H9 (cell line): ENCODE data around the gene EHBP1L1. TPM values are rescaled to one million over a fixed set of nuclear protein-coding genes. Genes with fewer than 3 reads are reported as not detected.
A peak's percentile ranks its signal among the peaks of the same experiment; 100 is the strongest.

Experiments used
- DNase-seq: peaks from one replicate; pipeline ENCODE4 v3.0.0-alpha.2; 2017
- H2AFZ ChIP-seq: one replicate; pipeline ENCODE4 v1.6.1; 2013; ENCODE audit warnings: mild to moderate bottlenecking, low read length, control low read depth, moderate library complexity
- H2AK5ac ChIP-seq: 2 replicates; pipeline ENCODE4 v1.6.1; 2013; ENCODE audit warnings: low read length, control low read depth, mixed read lengths; ENCODE audit not compliant: insufficient read length
- H2BK120ac ChIP-seq: one replicate; pipeline ENCODE4 v1.6.1; 2013; ENCODE audit warnings: low read depth, mild to moderate bottlenecking, low read length, control low read depth, inconsistent platforms; ENCODE audit not compliant: poor library complexity, severe bottlenecking
- H2BK12ac ChIP-seq: 2 replicates; pipeline ENCODE4 v1.6.1; 2013; ENCODE audit warnings: low read length, control low read depth, mixed read lengths, low read depth; ENCODE audit not compliant: insufficient read length
- H2BK15ac ChIP-seq: 2 replicates; pipeline ENCODE4 v1.6.1; 2013; ENCODE audit warnings: low read depth, low read length, control low read depth
- H2BK20ac ChIP-seq: one replicate; pipeline ENCODE4 v1.6.1; 2013; ENCODE audit warnings: low read depth, mild to moderate bottlenecking, low read length, control low read depth, inconsistent platforms; ENCODE audit not compliant: poor library complexity, severe bottlenecking
- H2BK5ac ChIP-seq: 2 replicates; pipeline ENCODE4 v1.6.1; 2013; ENCODE audit warnings: low read length, control low read depth, mixed read lengths; ENCODE audit not compliant: insufficient read length
- H3K14ac ChIP-seq: 2 replicates; pipeline ENCODE4 v1.6.1; 2013; ENCODE audit warnings: low read length, control low read depth; ENCODE audit not compliant: insufficient read depth
- H3K18ac ChIP-seq: 2 replicates; pipeline ENCODE4 v1.6.1; 2013; ENCODE audit warnings: low read depth, mild to moderate bottlenecking, mixed read lengths, low read length, control low read depth; ENCODE audit not compliant: insufficient read length
- H3K23ac ChIP-seq: 2 replicates; pipeline ENCODE4 v1.6.1; 2013; ENCODE audit warnings: low read length, control low read depth, mixed read lengths, low read depth; ENCODE audit not compliant: insufficient read length
- H3K23me2 ChIP-seq: 2 replicates; pipeline ENCODE4 v1.6.1; 2013; ENCODE audit warnings: low read depth, mild to moderate bottlenecking, mixed read lengths, low read length, control low read depth; ENCODE audit not compliant: insufficient read length, poor library complexity, severe bottlenecking
- H3K27ac ChIP-seq: 2 replicates; pipeline ENCODE4 v1.5.1; 2013; ENCODE audit warnings: low read length, control low read depth, mixed read lengths, low read depth; ENCODE audit not compliant: insufficient read length
- H3K27me3 ChIP-seq: 2 replicates; pipeline ENCODE4 v1.6.1; 2013; ENCODE audit warnings: low read length, control low read depth, inconsistent platforms; ENCODE audit not compliant: insufficient read depth
- H3K4ac ChIP-seq: 2 replicates; pipeline ENCODE4 v1.6.1; 2013; ENCODE audit warnings: low read depth, mild to moderate bottlenecking, control low read depth, inconsistent platforms, low read length, moderate library complexity
- H3K4me1 ChIP-seq: 2 replicates; pipeline ENCODE4 v1.6.1; 2013; ENCODE audit warnings: low read length, control low read depth, inconsistent platforms; ENCODE audit not compliant: insufficient read depth
- H3K4me2 ChIP-seq: 2 replicates; pipeline ENCODE4 v1.6.1; 2013; ENCODE audit warnings: low read length, control low read depth, mixed read lengths; ENCODE audit not compliant: insufficient read length, insufficient read depth
- H3K56ac ChIP-seq: 2 replicates; pipeline ENCODE4 v1.6.1; 2013; ENCODE audit warnings: low read depth, mild to moderate bottlenecking, mixed read lengths, low read length, control low read depth; ENCODE audit not compliant: insufficient read length
- H3K79me1 ChIP-seq: 2 replicates; pipeline ENCODE4 v1.6.1; 2013; ENCODE audit warnings: low read depth, mild to moderate bottlenecking, moderate library complexity, low read length, control low read depth, inconsistent platforms; ENCODE audit not compliant: insufficient read depth, poor library complexity, severe bottlenecking
- H3K79me2 ChIP-seq: 2 replicates; pipeline ENCODE4 v1.6.1; 2013; ENCODE audit warnings: low read length, control low read depth, inconsistent platforms; ENCODE audit not compliant: insufficient read depth
- H3K9ac ChIP-seq: 2 replicates; pipeline ENCODE4 v1.6.1; 2013; ENCODE audit warnings: low read length, control low read depth, mixed read lengths; ENCODE audit not compliant: insufficient read length; ENCODE audit errors: extremely low read depth
- H3K9me3 ChIP-seq: one replicate; pipeline ENCODE4 v1.6.1; 2013; ENCODE audit warnings: low read depth, low read length, inconsistent platforms; ENCODE audit not compliant: control insufficient read depth
- H3T11ph ChIP-seq: one replicate; pipeline ENCODE4 v1.6.1; 2013; ENCODE audit warnings: mild to moderate bottlenecking, low read length, control low read depth, inconsistent platforms
- H4K20me1 ChIP-seq: one replicate; pipeline ENCODE4 v1.6.1; 2013; ENCODE audit not compliant: control insufficient read depth, insufficient read length, insufficient read depth
- H4K5ac ChIP-seq: 2 replicates; pipeline ENCODE4 v1.6.1; 2013; ENCODE audit warnings: low read depth, mild to moderate bottlenecking, mixed read lengths, low read length, control low read depth; ENCODE audit not compliant: insufficient read length
- H4K8ac ChIP-seq: replicated peaks from 2 replicates; pipeline ENCODE4 v1.6.1; 2013; ENCODE audit warnings: low read length, control low read depth, mixed read lengths, low read depth; ENCODE audit not compliant: insufficient read length
- H4K91ac ChIP-seq: 2 replicates; pipeline ENCODE4 v1.6.1; 2013; ENCODE audit warnings: low read depth, mild to moderate bottlenecking, moderate library complexity, mixed read lengths, low read length, control low read depth; ENCODE audit not compliant: insufficient read length
- H3K27ac Mint-ChIP-seq, 3 experiments: 2 replicates in 2 of 3; 3 replicates in 1 of 3; pipeline ENCODE4 v1.8.0; 2020 to 2021; ENCODE audit warnings: mixed read lengths in 3 of 3, mild to moderate bottlenecking in 1 of 3, moderate library complexity in 1 of 3
- H3K27me3 Mint-ChIP-seq: 2 replicates; pipeline ENCODE4 v1.8.0; 2021; ENCODE audit warnings: low read depth, mild to moderate bottlenecking, moderate library complexity, mixed read lengths
- H3K36me3 Mint-ChIP-seq, 3 experiments: 2 replicates in 2 of 3; 3 replicates in 1 of 3; pipeline ENCODE4 v1.8.0; 2020 to 2021; ENCODE audit warnings: low read depth in 3 of 3, mixed read lengths in 3 of 3; ENCODE audit not compliant: insufficient read depth in 1 of 3
- H3K4me1 Mint-ChIP-seq, 2 experiments: 2 replicates each; pipeline ENCODE4 v1.8.0; 2020; ENCODE audit warnings: mixed read lengths in 2 of 2
- H3K4me3 Mint-ChIP-seq, 2 experiments: 2 replicates in 1 of 2; 3 replicates in 1 of 2; pipeline ENCODE4 v1.8.0; 2020 to 2021; ENCODE audit warnings: mild to moderate bottlenecking in 2 of 2, mixed read lengths in 2 of 2, moderate library complexity in 1 of 2
- H3K9me3 Mint-ChIP-seq, 2 experiments: 2 replicates in 1 of 2; 3 replicates in 1 of 2; pipeline ENCODE4 v1.8.0; 2020; ENCODE audit warnings: mild to moderate bottlenecking in 2 of 2, mixed read lengths in 2 of 2, moderate library complexity in 1 of 2
- WGBS: extraction: QIAGEN DNeasy Blood & Tissue Kit; methylation state at CpG from one replicate; pipeline ENCODE4 v1.1.7; 2013; ENCODE audit warnings: missing lambda C conversion rate, low lambda C conversion rate, mixed read lengths; ENCODE audit not compliant: insufficient read length; ENCODE audit errors: extremely low coverage; 5-methylcytosine and 5-hydroxymethylcytosine counted together
- total RNA-seq: library from RNA; stranded (reverse); gene quantifications from 2 replicates; pipeline ENCODE4 v1.2.1, GENCODE V29; 2021
- TF ChIP-seq, protein P1 (sequence below): fragments of 200-600 bp; sonication (generic); conservative IDR thresholded peaks from 3 replicates; pipeline ENCODE4 v1.8.0; 2021; ENCODE audit warnings: antibody characterized with exemption, mild to moderate bottlenecking

The EHBP1L1 gene
- total RNA-seq, 1 experiment from 2014 or later, result 13.8 TPM

GRCh38 chr11:65538915-65539743 is 36.7 kb upstream of the EHBP1L1 start:
- Mint-ChIP-seq H3K27ac (no peak overlapping the region), H3K27me3 (peaks cover 37% of the 10 kb centered on the region), H3K36me3 (peaks cover 0 to 29% (median 23%) of the 10 kb centered on the region in 3 experiments), H3K4me3 (peak overlapping the region; percentile 54 to 82), H3K9me3 (no peaks in the 10 kb centered on the region), H3K4me1 (peaks cover 2 to 9% of the 10 kb centered on the region in 2 experiments; a peak in 3 of 4 replicates)
- Histone ChIP-seq H3K79me2 (no peaks in the 10 kb centered on the region), H3K4me2 (peak overlapping the region; percentile 73), H3K23me2 (peaks cover 13% of the 10 kb centered on the region), H2AFZ (no peak overlapping the region), H4K5ac (no peak overlapping the region), H4K8ac (no peak overlapping the region), H2BK15ac (no peak overlapping the region), H3K27me3 (no peaks in the 10 kb centered on the region), H4K91ac (no peak overlapping the region), H4K20me1 (peaks cover 2% of the 10 kb centered on the region), H3K27ac (no peak overlapping the region), H2AK5ac (no peak overlapping the region), H3T11ph (no peak overlapping the region), H3K14ac (no peak overlapping the region; the same call in 1 of the 2 replicates), H3K56ac (no peak overlapping the region), H3K4ac (no peak overlapping the region), H3K4me1 (no peaks in the 10 kb centered on the region), H3K9me3 (no peaks in the 10 kb centered on the region), H3K79me1 (no peaks in the 10 kb centered on the region), H2BK20ac (no peak overlapping the region), H2BK120ac (no peak overlapping the region), H3K23ac (no peak overlapping the region), H3K18ac (no peak overlapping the region), H2BK5ac (no peak overlapping the region), H3K9ac (no peak overlapping the region), H2BK12ac (no peak overlapping the region)
- no CpG with 5 or more reads among the region's 92 CpGs for WGBS
- peak; percentile 71 for DNase-seq
- TF ChIP-seq, protein P1, sequence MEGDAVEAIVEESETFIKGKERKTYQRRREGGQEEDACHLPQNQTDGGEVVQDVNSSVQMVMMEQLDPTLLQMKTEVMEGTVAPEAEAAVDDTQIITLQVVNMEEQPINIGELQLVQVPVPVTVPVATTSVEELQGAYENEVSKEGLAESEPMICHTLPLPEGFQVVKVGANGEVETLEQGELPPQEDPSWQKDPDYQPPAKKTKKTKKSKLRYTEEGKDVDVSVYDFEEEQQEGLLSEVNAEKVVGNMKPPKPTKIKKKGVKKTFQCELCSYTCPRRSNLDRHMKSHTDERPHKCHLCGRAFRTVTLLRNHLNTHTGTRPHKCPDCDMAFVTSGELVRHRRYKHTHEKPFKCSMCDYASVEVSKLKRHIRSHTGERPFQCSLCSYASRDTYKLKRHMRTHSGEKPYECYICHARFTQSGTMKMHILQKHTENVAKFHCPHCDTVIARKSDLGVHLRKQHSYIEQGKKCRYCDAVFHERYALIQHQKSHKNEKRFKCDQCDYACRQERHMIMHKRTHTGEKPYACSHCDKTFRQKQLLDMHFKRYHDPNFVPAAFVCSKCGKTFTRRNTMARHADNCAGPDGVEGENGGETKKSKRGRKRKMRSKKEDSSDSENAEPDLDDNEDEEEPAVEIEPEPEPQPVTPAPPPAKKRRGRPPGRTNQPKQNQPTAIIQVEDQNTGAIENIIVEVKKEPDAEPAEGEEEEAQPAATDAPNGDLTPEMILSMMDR, result no peak
